Esophagus muscularis mucosa (tissue), 3 donors: ENCODE data around the gene KRT8.

ENCODE experiments used
- CTCF ChIP-seq, 3 experiments: fragments of 200-600 bp in 2 of 3; fragments of 450-650 bp in 1 of 3; sonication (generic) in 2 of 3; IDR thresholded peaks; one replicate each; pipeline ENCODE4 v1.5.1; 2017 to 2019; ENCODE audit warnings: antibody characterized with exemption in 3 of 3, mild to moderate bottlenecking in 2 of 3, moderate library complexity in 1 of 3
- POLR2A ChIP-seq: fragments of 450-650 bp; IDR thresholded peaks from one replicate; pipeline ENCODE4 v1.6.1; 2017; ENCODE audit warnings: antibody characterized with exemption, moderate library complexity, mild to moderate bottlenecking, low read depth
- POLR2AphosphoS5 ChIP-seq, 2 donors: sonication (generic); formaldehyde crosslinking; IDR thresholded peaks; one replicate each; pipeline ENCODE4 v1.6.1; 2017; ENCODE audit warnings: antibody characterized with exemption in 2 of 2

GRCh38 chr12:52890417-52890816 lies 14.5 kb downstream of the KRT8 start:
- TF ChIP-seq CTCF (IDR thresholded peaks at IDR 0.05) (no peak), POLR2AphosphoS5 (IDR thresholded peaks at IDR 0.05) (no peak), POLR2A (no peak)
